ENCODE data around the gene ADAMTS9.

The ADAMTS9 gene

GRCh38 chr3:64571982-64572381, 115.8 kb downstream of the ADAMTS9 start:
- peaks cover 19% of the 10 kb centered on the region for H3K4me1 ChIP-seq (ENCODE audit: control insufficient read depth, insufficient read depth, low read length)
- no peaks in the 10 kb centered on the region; the same call in 1 of the 2 replicates for H3K27me3 ChIP-seq (ENCODE audit: control insufficient read depth, insufficient read depth, low read length)
- no peak overlapping the region for H3K27ac ChIP-seq (ENCODE audit: low read depth, low read length)
- no peak overlapping the region for H3K4me3 ChIP-seq (ENCODE audit: low read depth, low read length)
- H3K9ac ChIP-seq (ENCODE audit: low read depth, low read length): no peak overlapping the region
- H3K9me3 ChIP-seq (ENCODE audit: control insufficient read depth, insufficient read depth, low read length): no peaks in the 10 kb centered on the region
- no peaks in the 10 kb centered on the region for H3K36me3 ChIP-seq (ENCODE audit: control insufficient read depth, insufficient read depth, low read length)

- H3K4me1 ChIP-seq (ENCODE audit: control insufficient read depth, insufficient read depth, low read length): peaks cover under 1% of the 10 kb centered on the region
- H3K27ac ChIP-seq (ENCODE audit: low read depth, low read length): no peak overlapping the region
Observed at GRCh38 chr3:64568895-64569517, 118.8 kb downstream of the ADAMTS9 start.

DNA sequence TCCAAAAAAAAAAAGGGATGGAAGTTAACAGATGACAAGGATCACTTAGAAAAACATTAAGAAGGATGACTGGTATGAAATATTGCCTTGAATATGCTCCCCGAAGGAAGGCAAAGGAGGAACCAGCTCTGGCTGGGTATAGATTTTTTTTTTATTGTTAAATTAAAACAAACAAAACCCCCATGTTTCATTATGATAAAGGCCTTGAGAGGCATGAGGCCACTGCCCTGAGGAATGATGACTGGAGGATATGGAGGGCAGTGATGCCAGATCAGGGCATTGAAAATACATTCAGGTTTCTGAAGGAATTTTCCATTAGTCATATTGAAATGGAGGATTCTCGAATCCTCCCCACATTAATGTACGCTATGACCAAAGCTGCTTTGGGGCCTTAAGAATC, 120.9 kb downstream of the ADAMTS9 start:
- H3K9me3 ChIP-seq (ENCODE audit: control insufficient read depth, insufficient read depth, low read length): no peaks in the 10 kb centered on the region

More at GRCh38 chr3:64568895-64569517, 118.8 kb downstream of the ADAMTS9 start:
- no peak overlapping the region for H3K9ac ChIP-seq (ENCODE audit: low read depth, low read length)
- no peaks in the 10 kb centered on the region for H3K9me3 ChIP-seq (ENCODE audit: control insufficient read depth, insufficient read depth, low read length)
- no peaks in the 10 kb centered on the region for H3K36me3 ChIP-seq (ENCODE audit: control insufficient read depth, insufficient read depth, low read length)
- no peaks in the 10 kb centered on the region; the same call in 1 of the 2 replicates for H3K27me3 ChIP-seq (ENCODE audit: control insufficient read depth, insufficient read depth, low read length)
- H3K4me3 ChIP-seq (ENCODE audit: low read depth, low read length): no peak overlapping the region

DNA sequence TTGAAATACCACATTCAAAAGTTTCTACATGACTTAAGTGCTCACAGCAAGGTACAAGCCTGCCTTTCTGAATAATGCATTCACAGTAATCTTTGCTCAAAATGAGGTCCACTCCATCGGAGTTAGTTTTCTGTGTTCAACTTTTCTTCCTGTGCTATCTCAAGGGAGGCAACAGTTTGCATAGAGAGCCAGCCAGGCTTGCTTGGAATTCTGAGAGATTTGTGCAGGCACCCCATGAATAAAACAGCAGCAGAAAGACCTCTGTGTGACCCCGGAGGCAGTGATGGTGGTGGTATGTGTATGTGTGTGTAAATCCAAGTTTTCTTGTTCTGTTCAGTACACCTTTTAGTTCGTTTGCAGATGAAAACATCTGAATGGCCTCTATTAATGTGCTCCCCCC, 124.0 kb downstream of the ADAMTS9 start:
- H3K9me3 ChIP-seq (ENCODE audit: control insufficient read depth, insufficient read depth, low read length): no peaks in the 10 kb centered on the region
- H3K36me3 ChIP-seq (ENCODE audit: control insufficient read depth, insufficient read depth, low read length): no peaks in the 10 kb centered on the region
- no peaks in the 10 kb centered on the region; the same call in 1 of the 2 replicates for H3K27me3 ChIP-seq (ENCODE audit: control insufficient read depth, insufficient read depth, low read length)
- H3K9ac ChIP-seq (ENCODE audit: low read depth, low read length): no peak overlapping the region
- H3K27ac ChIP-seq (ENCODE audit: low read depth, low read length): no peak overlapping the region
- H3K4me3 ChIP-seq (ENCODE audit: low read depth, low read length): no peak overlapping the region
- peaks cover 6% of the 10 kb centered on the region for H3K4me1 ChIP-seq (ENCODE audit: control insufficient read depth, insufficient read depth, low read length)

More for the DNA sequence above, 120.9 kb downstream of the ADAMTS9 start:
- Histone ChIP-seq H3K4me3 (ENCODE audit: low read depth, low read length) (no peak overlapping the region), H3K4me1 (ENCODE audit: control insufficient read depth, insufficient read depth, low read length) (peaks cover 6% of the 10 kb centered on the region), H3K27ac (ENCODE audit: low read depth, low read length) (no peak overlapping the region), H3K27me3 (ENCODE audit: control insufficient read depth, insufficient read depth, low read length) (no peaks in the 10 kb centered on the region; the same call in 1 of the 2 replicates), H3K9ac (ENCODE audit: low read depth, low read length) (no peak overlapping the region), H3K36me3 (ENCODE audit: control insufficient read depth, insufficient read depth, low read length) (no peaks in the 10 kb centered on the region)

DNA sequence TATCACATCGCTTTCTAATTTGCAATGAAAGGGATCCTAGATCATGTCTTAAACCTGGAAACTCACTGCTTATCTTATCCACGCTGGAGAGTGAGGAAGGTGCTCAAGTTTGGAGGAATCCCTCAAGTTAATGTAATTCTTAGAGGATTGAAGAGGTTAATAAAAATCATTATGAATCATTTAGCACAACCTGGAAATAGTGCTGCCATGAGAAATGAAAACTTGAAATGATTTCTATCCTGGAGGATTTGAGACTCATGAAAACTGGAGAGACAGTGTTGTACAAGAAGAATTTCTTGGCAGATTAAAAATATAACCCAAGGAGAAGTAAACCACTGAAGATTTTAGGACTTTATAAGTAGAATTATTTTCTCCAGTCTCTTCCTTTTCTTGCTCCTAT, 125.9 kb downstream of the ADAMTS9 start:
- no peaks in the 10 kb centered on the region for H3K36me3 ChIP-seq (ENCODE audit: control insufficient read depth, insufficient read depth, low read length)

DNA sequence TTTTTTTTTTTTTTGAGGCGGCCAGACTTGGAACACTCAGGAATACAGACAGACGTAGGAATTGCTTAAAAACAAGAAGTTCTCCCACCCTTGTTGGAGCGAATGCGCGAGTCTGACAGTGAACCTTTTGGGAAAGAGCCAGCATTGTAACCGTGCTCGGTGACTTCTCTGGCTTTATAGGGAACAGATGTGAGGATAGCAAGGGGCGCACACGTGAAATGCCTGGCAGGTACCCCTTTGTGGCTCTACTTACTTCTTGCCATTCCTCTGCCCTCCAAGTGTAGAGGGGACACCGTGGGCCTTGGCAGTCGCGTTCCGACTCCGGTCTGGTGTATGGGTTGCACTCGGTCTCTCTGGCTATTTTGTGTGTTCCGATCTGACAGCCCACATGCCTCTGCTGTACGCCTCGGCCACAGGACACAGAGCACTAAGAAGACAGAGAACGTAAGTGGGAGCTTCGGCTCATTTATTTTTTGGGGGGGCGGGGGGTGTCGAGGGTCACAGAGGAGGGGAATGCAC, 126.4 kb downstream of the ADAMTS9 start:
- Histone ChIP-seq H3K9me3 (ENCODE audit: control insufficient read depth, insufficient read depth, low read length) (no peaks in the 10 kb centered on the region), H3K27ac (ENCODE audit: low read depth, low read length) (no peak overlapping the region), H3K36me3 (ENCODE audit: control insufficient read depth, insufficient read depth, low read length) (no peaks in the 10 kb centered on the region), H3K27me3 (ENCODE audit: control insufficient read depth, insufficient read depth, low read length) (no peaks in the 10 kb centered on the region), H3K4me1 (ENCODE audit: control insufficient read depth, insufficient read depth, low read length) (peaks cover 6% of the 10 kb centered on the region), H3K4me3 (ENCODE audit: low read depth, low read length) (no peak overlapping the region), H3K9ac (ENCODE audit: low read depth, low read length) (no peak overlapping the region)

More for the DNA sequence above, 125.9 kb downstream of the ADAMTS9 start:
- no peak overlapping the region for H3K27ac ChIP-seq (ENCODE audit: low read depth, low read length)
- no peaks in the 10 kb centered on the region for H3K27me3 ChIP-seq (ENCODE audit: control insufficient read depth, insufficient read depth, low read length)
- H3K9ac ChIP-seq (ENCODE audit: low read depth, low read length): no peak overlapping the region
- H3K9me3 ChIP-seq (ENCODE audit: control insufficient read depth, insufficient read depth, low read length): no peaks in the 10 kb centered on the region
- H3K4me3 ChIP-seq (ENCODE audit: low read depth, low read length): no peak overlapping the region
- H3K4me1 ChIP-seq (ENCODE audit: control insufficient read depth, insufficient read depth, low read length): peaks cover 6% of the 10 kb centered on the region

DNA sequence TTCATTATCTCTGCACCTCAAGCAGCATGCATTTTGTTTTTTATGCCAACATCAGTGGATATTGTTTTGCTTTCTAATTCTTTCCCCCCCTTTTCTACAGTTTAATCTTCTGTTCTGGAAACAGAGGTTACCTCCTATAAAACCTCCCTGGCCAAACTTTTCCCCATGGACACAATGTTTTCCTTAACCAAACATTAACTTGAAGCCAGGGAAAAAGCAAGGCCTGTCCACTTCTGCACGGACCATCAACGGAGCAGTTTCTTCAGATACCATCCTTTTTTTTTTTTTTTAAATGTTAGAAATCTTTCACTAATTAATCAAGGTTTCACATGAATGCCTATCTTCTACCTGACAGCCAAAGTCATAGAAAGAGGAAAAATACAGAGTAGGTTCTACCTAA, 127.0 kb downstream of the ADAMTS9 start:
- H3K4me1 ChIP-seq (ENCODE audit: control insufficient read depth, insufficient read depth, low read length): peaks cover 6% of the 10 kb centered on the region
- no peaks in the 10 kb centered on the region for H3K27me3 ChIP-seq (ENCODE audit: control insufficient read depth, insufficient read depth, low read length)
- H3K27ac ChIP-seq (ENCODE audit: low read depth, low read length): no peak overlapping the region
- no peak overlapping the region for H3K4me3 ChIP-seq (ENCODE audit: low read depth, low read length)
- no peaks in the 10 kb centered on the region for H3K36me3 ChIP-seq (ENCODE audit: control insufficient read depth, insufficient read depth, low read length)
- H3K9me3 ChIP-seq (ENCODE audit: control insufficient read depth, insufficient read depth, low read length): no peaks in the 10 kb centered on the region
- H3K9ac ChIP-seq (ENCODE audit: low read depth, low read length): no peak overlapping the region

- peaks cover 6% of the 10 kb centered on the region for H3K4me1 ChIP-seq (ENCODE audit: control insufficient read depth, insufficient read depth, low read length)
- H3K27ac ChIP-seq (ENCODE audit: low read depth, low read length): no peak overlapping the region
- H3K4me3 ChIP-seq (ENCODE audit: low read depth, low read length): no peak overlapping the region
- no peak overlapping the region for H3K9ac ChIP-seq (ENCODE audit: low read depth, low read length)
- H3K27me3 ChIP-seq (ENCODE audit: control insufficient read depth, insufficient read depth, low read length): no peaks in the 10 kb centered on the region
- no peaks in the 10 kb centered on the region for H3K9me3 ChIP-seq (ENCODE audit: control insufficient read depth, insufficient read depth, low read length)
- no peaks in the 10 kb centered on the region for H3K36me3 ChIP-seq (ENCODE audit: control insufficient read depth, insufficient read depth, low read length)
Observed at GRCh38 chr3:64559588-64559987, 128.2 kb downstream of the ADAMTS9 start.

- H3K4me1 ChIP-seq (ENCODE audit: control insufficient read depth, insufficient read depth, low read length): no peaks in the 10 kb centered on the region
- H3K9ac ChIP-seq (ENCODE audit: low read depth, low read length): no peak overlapping the region
- H3K9me3 ChIP-seq (ENCODE audit: control insufficient read depth, insufficient read depth, low read length): no peaks in the 10 kb centered on the region
- H3K27me3 ChIP-seq (ENCODE audit: control insufficient read depth, insufficient read depth, low read length): no peaks in the 10 kb centered on the region
- no peak overlapping the region for H3K4me3 ChIP-seq (ENCODE audit: low read depth, low read length)
- no peaks in the 10 kb centered on the region for H3K36me3 ChIP-seq (ENCODE audit: control insufficient read depth, insufficient read depth, low read length)
- H3K27ac ChIP-seq (ENCODE audit: low read depth, low read length): no peak overlapping the region
Observed at GRCh38 chr3:64556046-64556445, 131.8 kb downstream of the ADAMTS9 start.

GRCh38 chr3:64555351-64555750, 132.4 kb downstream of the ADAMTS9 start:
- no peak overlapping the region for H3K27ac ChIP-seq (ENCODE audit: low read depth, low read length)
- no peaks in the 10 kb centered on the region for H3K36me3 ChIP-seq (ENCODE audit: control insufficient read depth, insufficient read depth, low read length)
- H3K27me3 ChIP-seq (ENCODE audit: control insufficient read depth, insufficient read depth, low read length): no peaks in the 10 kb centered on the region
- no peak overlapping the region for H3K4me3 ChIP-seq (ENCODE audit: low read depth, low read length)
- no peak overlapping the region for H3K9ac ChIP-seq (ENCODE audit: low read depth, low read length)
- no peaks in the 10 kb centered on the region for H3K9me3 ChIP-seq (ENCODE audit: control insufficient read depth, insufficient read depth, low read length)
- no peaks in the 10 kb centered on the region for H3K4me1 ChIP-seq (ENCODE audit: control insufficient read depth, insufficient read depth, low read length)

- Histone ChIP-seq H3K27ac (ENCODE audit: low read depth, low read length) (no peak overlapping the region), H3K4me1 (ENCODE audit: control insufficient read depth, insufficient read depth, low read length) (no peaks in the 10 kb centered on the region), H3K36me3 (ENCODE audit: control insufficient read depth, insufficient read depth, low read length) (no peaks in the 10 kb centered on the region), H3K4me3 (ENCODE audit: low read depth, low read length) (no peak overlapping the region), H3K27me3 (ENCODE audit: control insufficient read depth, insufficient read depth, low read length) (no peaks in the 10 kb centered on the region), H3K9ac (ENCODE audit: low read depth, low read length) (no peak overlapping the region), H3K9me3 (ENCODE audit: control insufficient read depth, insufficient read depth, low read length) (no peaks in the 10 kb centered on the region)
Observed at GRCh38 chr3:64554096-64554920, 133.5 kb downstream of the ADAMTS9 start.
